IMR-90 (cell line): ENCODE measurements around the gene C1orf52. TPM values are rescaled to one million over a fixed set of nuclear protein-coding genes. Genes with fewer than 3 reads are reported as not detected.
A peak's percentile ranks its signal among the peaks of the same experiment; 100 is the strongest.

ENCODE experiments used
- ATAC-seq: fragments of 200-7000 bp; cut with Tn5 transposase; 2 replicates; pipeline ENCODE4 v1.9.1; 2020; ENCODE audit warnings: low read depth, mild to moderate bottlenecking, moderate library complexity
- BruUV-seq: library from RNA; stranded (reverse); fragments of 400-500 nt; replicated peaks from 2 replicates; lab custom pipeline; 2021; lab: Mats Ljungman, UMichigan
- CTCF ChIA-PET: fragments of 300-600 bp; formaldehyde crosslinking; extraction: SDS; loops from one replicate; lab custom pipeline; 2021; ENCODE audit warnings: antibody characterized with exemption; lab: Yijun Ruan, JAX
- POLR2A ChIA-PET: fragments of 300-600 bp; sonication (Branson Sonifier 250); formaldehyde crosslinking; loops from one replicate; lab custom pipeline; 2022; ENCODE audit warnings: antibody characterized with exemption; ENCODE audit not compliant: unreplicated experiment; lab: Charles Lee
- DNase-seq: peaks from one replicate; pipeline ENCODE4 v3.0.0; 2013
- H2AFZ ChIP-seq: replicated peaks from 2 replicates; pipeline ENCODE3; 2013; ENCODE audit warnings: low read length, mild to moderate bottlenecking; ENCODE audit not compliant: poor library complexity
- H2AK5ac ChIP-seq: 2 replicates; pipeline ENCODE4 v1.6.1; 2013; ENCODE audit warnings: low read depth, low read length, inconsistent platforms
- H2AK9ac ChIP-seq: replicated peaks from 2 replicates; pipeline ENCODE3; 2013; ENCODE audit warnings: mild to moderate bottlenecking, low read depth, low read length, moderate library complexity; ENCODE audit not compliant: poor library complexity
- H2BK120ac ChIP-seq: 2 replicates; pipeline ENCODE4 v1.6.1; 2013; ENCODE audit warnings: low read depth, low read length, inconsistent platforms
- H2BK15ac ChIP-seq: 3 replicates; pipeline ENCODE4 v1.6.1; 2013; ENCODE audit warnings: low read depth, low read length, inconsistent platforms
- H2BK20ac ChIP-seq: 2 replicates; pipeline ENCODE4 v1.6.1; 2013; ENCODE audit warnings: low read depth, mild to moderate bottlenecking, inconsistent platforms, low read length, moderate library complexity
- H2BK5ac ChIP-seq: 2 replicates; pipeline ENCODE4 v1.6.1; 2013; ENCODE audit warnings: mild to moderate bottlenecking, low read depth, low read length, inconsistent platforms; ENCODE audit not compliant: poor library complexity, severe bottlenecking
- H3K14ac ChIP-seq: replicated peaks from 2 replicates; pipeline ENCODE4 v1.6.1; 2013; ENCODE audit warnings: low read depth, low read length, inconsistent platforms
- H3K18ac ChIP-seq: 2 replicates; pipeline ENCODE4 v1.6.1; 2013; ENCODE audit warnings: low read depth, low read length, control low read depth
- H3K23ac ChIP-seq: 2 replicates; pipeline ENCODE4 v1.6.1; 2013; ENCODE audit warnings: low read depth, low read length, inconsistent platforms
- H3K27ac ChIP-seq: 2 replicates; pipeline ENCODE4 v1.5.1; 2013; ENCODE audit warnings: mild to moderate bottlenecking, control low read depth, low read length; ENCODE audit not compliant: insufficient read depth
- H3K27me3 ChIP-seq: 2 replicates; pipeline ENCODE4 v1.6.1; 2013; ENCODE audit warnings: low read length; ENCODE audit not compliant: control insufficient read depth, insufficient read depth
- H3K36me3 ChIP-seq: 2 replicates; pipeline ENCODE4 v1.6.1; 2013; ENCODE audit warnings: low read length, mixed read lengths; ENCODE audit not compliant: control insufficient read depth, insufficient read depth
- H3K4ac ChIP-seq: 2 replicates; pipeline ENCODE4 v1.6.1; 2013; ENCODE audit warnings: low read depth, low read length, inconsistent platforms
- H3K4me1 ChIP-seq: 2 replicates; pipeline ENCODE4 v1.6.1; 2013; ENCODE audit warnings: low read length, mixed read lengths; ENCODE audit not compliant: control insufficient read depth, insufficient read depth
- H3K4me2 ChIP-seq: 2 replicates; pipeline ENCODE4 v1.6.1; 2013; ENCODE audit warnings: low read depth, mild to moderate bottlenecking, control low read depth, low read length, moderate library complexity
- H3K4me3 ChIP-seq: 2 replicates; pipeline ENCODE4 v1.5.1; 2013; ENCODE audit warnings: low read depth, mild to moderate bottlenecking, control low read depth, low read length, moderate library complexity; ENCODE audit not compliant: insufficient read depth
- H3K56ac ChIP-seq: 2 replicates; pipeline ENCODE4 v1.6.1; 2013; ENCODE audit warnings: low read length, inconsistent platforms; ENCODE audit not compliant: insufficient read depth; ENCODE audit errors: extremely low read depth
- H3K79me1 ChIP-seq, 2 experiments: 2 replicates each; pipeline ENCODE4 v1.6.1; 2013; ENCODE audit warnings: low read length in 2 of 2, inconsistent platforms in 1 of 2, low read depth in 1 of 2
- H3K9ac ChIP-seq: 2 replicates; pipeline ENCODE4 v1.6.1; 2013; ENCODE audit warnings: low read depth, low read length, control low read depth
- H3K9me1 ChIP-seq: 2 replicates; pipeline ENCODE4 v1.6.1; 2013; ENCODE audit warnings: low read length, inconsistent platforms; ENCODE audit not compliant: insufficient read depth
- H3K9me3 ChIP-seq: 2 replicates; pipeline ENCODE4 v1.6.1; 2013; ENCODE audit warnings: low read length; ENCODE audit not compliant: control insufficient read depth, insufficient read depth
- H4K20me1 ChIP-seq: 2 replicates; pipeline ENCODE4 v1.6.1; 2013; ENCODE audit warnings: low read length, inconsistent platforms; ENCODE audit not compliant: insufficient read depth
- H4K5ac ChIP-seq: 2 replicates; pipeline ENCODE4 v1.6.1; 2013; ENCODE audit warnings: mild to moderate bottlenecking, low read depth, low read length, control low read depth
- H4K8ac ChIP-seq, 2 experiments: 2 replicates each; pipeline ENCODE4 v1.6.1; 2013; ENCODE audit warnings: low read depth in 2 of 2, low read length in 2 of 2, control low read depth in 1 of 2, inconsistent platforms in 1 of 2
- H4K91ac ChIP-seq: 2 replicates; pipeline ENCODE4 v1.6.1; 2013; ENCODE audit warnings: low read depth, low read length, inconsistent platforms; ENCODE audit not compliant: insufficient read depth
- BHLHE40 ChIP-seq: fragments of 150-350 bp; IDR thresholded peaks from 2 replicates; pipeline ENCODE4 v1.6.1; 2016; ENCODE audit warnings: mild to moderate bottlenecking, low read depth, low read length
- CEBPB ChIP-seq: IDR thresholded peaks from 2 replicates; pipeline ENCODE4 v1.6.1; 2012; ENCODE audit warnings: low read depth, low read length, improper control_type of control experiment
- CHD1 ChIP-seq: IDR thresholded peaks from 2 replicates; pipeline ENCODE4 v1.6.1; 2012; ENCODE audit warnings: low read depth, low read length, improper control_type of control experiment
- CTCF ChIP-seq: conservative IDR thresholded peaks from 2 replicates; pipeline ENCODE4 v1.5.1; 2012; ENCODE audit warnings: mild to moderate bottlenecking, low read depth, low read length, improper control_type of control experiment
- ELK1 ChIP-seq: fragments of 150-350 bp; IDR thresholded peaks from 2 replicates; pipeline ENCODE4 v1.6.1; 2016; ENCODE audit warnings: low read depth, mild to moderate bottlenecking, low read length, moderate library complexity, borderline replicate concordance
- FOS ChIP-seq: fragments of 150-350 bp; IDR thresholded peaks from 2 replicates; pipeline ENCODE4 v1.6.1; 2016; ENCODE audit warnings: low read depth, low read length
- MAFK ChIP-seq: IDR thresholded peaks from 2 replicates; pipeline ENCODE4 v1.6.1; 2012; ENCODE audit warnings: low read depth, low read length, improper control_type of control experiment
- MAZ ChIP-seq: IDR thresholded peaks from 2 replicates; pipeline ENCODE4 v1.6.1; 2012; ENCODE audit warnings: low read depth, mild to moderate bottlenecking, low read length, improper control_type of control experiment, moderate library complexity, borderline replicate concordance
- MXI1 ChIP-seq: IDR thresholded peaks from 2 replicates; pipeline ENCODE4 v1.6.1; 2012; ENCODE audit warnings: low read depth, mild to moderate bottlenecking, low read length, moderate library complexity, borderline replicate concordance
- NFE2L2 ChIP-seq: fragments of 150-350 bp; IDR thresholded peaks from 2 replicates; pipeline ENCODE4 v1.6.1; 2016; ENCODE audit warnings: low read depth, mild to moderate bottlenecking, low read length
- POLR2A ChIP-seq: IDR thresholded peaks from 2 replicates; pipeline ENCODE4 v1.6.1; 2012; ENCODE audit warnings: mild to moderate bottlenecking, low read depth, low read length
- RAD21 ChIP-seq: IDR thresholded peaks from 2 replicates; pipeline ENCODE4 v1.6.1; 2012; ENCODE audit warnings: low read length, improper control_type of control experiment
- RCOR1 ChIP-seq: IDR thresholded peaks from 2 replicates; pipeline ENCODE4 v1.6.1; 2012; ENCODE audit warnings: mild to moderate bottlenecking, low read length, improper control_type of control experiment; ENCODE audit not compliant: insufficient replicate concordance
- SMC3 ChIP-seq: fragments of 150-350 bp; IDR thresholded peaks from 2 replicates; pipeline ENCODE4 v1.6.1; 2016; ENCODE audit warnings: low read depth, mild to moderate bottlenecking, antibody characterized with exemption, low read length, moderate library complexity
- USF2 ChIP-seq: fragments of 150-350 bp; IDR thresholded peaks from 2 replicates; pipeline ENCODE4 v1.6.1; 2017; ENCODE audit warnings: mild to moderate bottlenecking, antibody characterized with exemption, low read length, low read depth
- WGBS, 2 experiments: methylation state at CpG; one replicate each; pipeline versions ENCODE4 v1.1.5 to v1.1.7; 2013; ENCODE audit warnings: missing lambda C conversion rate in 2 of 2; ENCODE audit not compliant: insufficient read length in 1 of 2; ENCODE audit errors: extremely low coverage in 2 of 2; 5-methylcytosine and 5-hydroxymethylcytosine counted together
- dilution Hi-C: fragments of 300-500 bp; cut with HindIII; formaldehyde crosslinking; loops from one replicate; pipeline ENCODE4 v1.14.3; 2018; ENCODE audit warnings: low sequenced_read_pairs; ENCODE audit not compliant: unreplicated experiment
- in situ Hi-C: fragments of 300-500 bp; cut with MboI; formaldehyde crosslinking; loops from 3 replicates; pipeline ENCODE4 v1.14.3; 2019; ENCODE audit warnings: low sequenced_read_pairs, inconsistent platforms, mixed read lengths
- intact Hi-C: fragments of 100-400 bp; cut with micrococcal nuclease; formaldehyde crosslinking; loops from 2 replicates; pipeline ENCODE4 v1.10.0; 2022
- polyA plus RNA-seq, 3 experiments: library from polyadenylated mRNA; depleted of rRNA; stranded (reverse); fragments of >200 nt; gene quantifications; 2 replicates each; pipeline ENCODE4 v1.2.3, GENCODE V29; 2012; ENCODE audit warnings: low replicate concordance in 1 of 3
- total RNA-seq: library from RNA; depleted of rRNA; stranded (reverse); fragments of >200 nt; gene quantifications from 2 replicates; pipeline ENCODE4 v1.2.3, GENCODE V29; 2012

The C1orf52 gene
- total and polyA plus RNA-seq, 2 of the 4 experiments (the other 2 are of a cell fraction): 16.3 to 33.5 TPM

- Histone ChIP-seq H3K14ac (peak overlapping the region; percentile 94), H4K8ac (peak overlapping the region; percentile 78 to 97), H3K56ac (peak overlapping the region; percentile 94), H3K4me2 (peak overlapping the region; percentile 86), H3K23ac (peak overlapping the region; percentile 94), H3K4me3 (no peak overlapping the region; the same call in 1 of the 2 replicates), H4K20me1 (peaks cover 12% of the 10 kb centered on the region; the same call in 1 of the 2 replicates), H4K5ac (peak overlapping the region; percentile 80), H4K91ac (peak overlapping the region; percentile 97), H2AK5ac (peak overlapping the region; percentile 97), H3K9me1 (peaks cover 8% of the 10 kb centered on the region), H3K79me1 (peaks cover 0 to 26% of the 10 kb centered on the region in 2 experiments; a peak in 2 of 4 replicates), H3K36me3 (no peaks in the 10 kb centered on the region), H3K18ac (peak overlapping the region; percentile 79), H3K9ac (peak overlapping the region; percentile 68), H2BK15ac (peak overlapping the region; percentile 96), H3K27ac (peak overlapping the region; percentile 85), H2AK9ac (peak overlapping the region; percentile 75), H3K4ac (peak overlapping the region; percentile 96), H3K9me3 (no peaks in the 10 kb centered on the region), H3K27me3 (no peaks in the 10 kb centered on the region), H2BK120ac (peak overlapping the region; percentile 93), H2AFZ (peak overlapping the region; percentile 89), H3K4me1 (peaks cover 6% of the 10 kb centered on the region), H2BK5ac (peak overlapping the region; percentile 89), H2BK20ac (peak overlapping the region; percentile 93)
- ChIA-PET CTCF (interaction anchor here (0.6 kb wide), 1 partner anchor 1637 kb away, joined by 3 read pairs; no protein-coding TSS in a partner anchor), POLR2A (no interaction called here)
- in situ Hi-C loops: no loop called here
- ATAC-seq (no peak), DNase-seq (no peak)
- dilution Hi-C loops: no loop called here
- intact Hi-C loops: loop anchor here (5.0 kb wide), 1 partner anchor 1083 kb away; no protein-coding TSS in a partner anchor
- BruUV-seq: no TSS peak
- 91% methylated on average over 4 of the region's 10 CpGs; no CpG with 5 or more reads in 1 of the 2 experiments for WGBS, 2 experiments
- TF ChIP-seq RCOR1: no peak
- TF ChIP-seq ELK1: no peak
- no peak for TF ChIP-seq USF2
- TF ChIP-seq POLR2A: no peak
- no peak for TF ChIP-seq MAFK
- TF ChIP-seq CTCF: no peak
- TF ChIP-seq SMC3: no peak
- no peak for TF ChIP-seq BHLHE40
- no peak for TF ChIP-seq MXI1
- TF ChIP-seq CEBPB: no peak
- no peak for TF ChIP-seq CHD1
- no peak for TF ChIP-seq NFE2L2
- TF ChIP-seq RAD21: no peak
- TF ChIP-seq MAZ: no peak
- no peak for TF ChIP-seq FOS
Measured at GRCh38 chr1:85279458-85280080, 20.1 kb upstream of the C1orf52 start.
